IPS-20b (cell line): Measurements from ENCODE around the gene DDX39B.

ENCODE experiments used
- H3K27ac ChIP-seq: one replicate; pipeline ENCODE4 v1.5.1; 2013; ENCODE audit warnings: low read length
- H3K27me3 ChIP-seq: 2 replicates; pipeline ENCODE4 v1.6.1; 2013; ENCODE audit warnings: mild to moderate bottlenecking, low read length, inconsistent platforms; ENCODE audit not compliant: insufficient read depth
- H3K36me3 ChIP-seq: 2 replicates; pipeline ENCODE4 v1.6.1; 2013; ENCODE audit warnings: low read depth, mild to moderate bottlenecking, inconsistent platforms, low read length, moderate library complexity; ENCODE audit not compliant: insufficient read depth
- H3K4me1 ChIP-seq: 2 replicates; pipeline ENCODE4 v1.6.1; 2013; ENCODE audit warnings: mild to moderate bottlenecking, control low read depth, inconsistent platforms, low read length, moderate library complexity; ENCODE audit not compliant: insufficient read depth
- H3K4me3 ChIP-seq: 2 replicates; pipeline ENCODE4 v1.5.1; 2013; ENCODE audit warnings: mild to moderate bottlenecking, low read length, inconsistent platforms
- H3K9ac ChIP-seq: 2 replicates; pipeline ENCODE4 v1.6.1; 2013; ENCODE audit warnings: low read depth, mild to moderate bottlenecking, inconsistent platforms, low read length, moderate library complexity
- H3K9me3 ChIP-seq: 2 replicates; pipeline ENCODE4 v1.6.1; 2013; ENCODE audit warnings: mild to moderate bottlenecking, low read depth, low read length, inconsistent platforms; ENCODE audit not compliant: insufficient read depth

DDX39B gene

GRCh38 chr6:31485055-31485454, 56.7 kb downstream of the DDX39B start:
- Histone ChIP-seq H3K27me3 (no peaks in the 10 kb centered on the region), H3K9ac (no peak overlapping the region), H3K9me3 (peaks cover 4% of the 10 kb centered on the region; the same call in 1 of the 2 replicates), H3K36me3 (no peaks in the 10 kb centered on the region), H3K4me3 (no peak overlapping the region), H3K4me1 (no peaks in the 10 kb centered on the region), H3K27ac (no peak overlapping the region)

GRCh38 chr6:31483392-31483791, 58.4 kb downstream of the DDX39B start:
- peaks cover 4% of the 10 kb centered on the region; the same call in 1 of the 2 replicates for H3K9me3 ChIP-seq
- H3K36me3 ChIP-seq = no peaks in the 10 kb centered on the region
- H3K27me3 ChIP-seq = peaks cover 4% of the 10 kb centered on the region; the same call in 1 of the 2 replicates

GRCh38 chr6:31480574-31480973, 61.2 kb downstream of the DDX39B start:
- Histone ChIP-seq H3K4me3 (no peak overlapping the region), H3K9me3 (no peaks in the 10 kb centered on the region), H3K27ac (no peak overlapping the region), H3K4me1 (no peaks in the 10 kb centered on the region), H3K27me3 (peaks cover 13% of the 10 kb centered on the region; the same call in 1 of the 2 replicates), H3K36me3 (no peaks in the 10 kb centered on the region), H3K9ac (no peak overlapping the region)

More at GRCh38 chr6:31483392-31483791, 58.4 kb downstream of the DDX39B start:
- Histone ChIP-seq H3K4me1 (no peaks in the 10 kb centered on the region), H3K27ac (no peak overlapping the region), H3K9ac (no peak overlapping the region), H3K4me3 (no peak overlapping the region)
